Measurements from ENCODE around the gene KLHDC8A.
"Not testable (repeated sequence)": the region's sequence is repeated elsewhere in the genome, so short reads cannot be mapped to it uniquely, and the experiment has no call there.

Gene KLHDC8A

DNA sequence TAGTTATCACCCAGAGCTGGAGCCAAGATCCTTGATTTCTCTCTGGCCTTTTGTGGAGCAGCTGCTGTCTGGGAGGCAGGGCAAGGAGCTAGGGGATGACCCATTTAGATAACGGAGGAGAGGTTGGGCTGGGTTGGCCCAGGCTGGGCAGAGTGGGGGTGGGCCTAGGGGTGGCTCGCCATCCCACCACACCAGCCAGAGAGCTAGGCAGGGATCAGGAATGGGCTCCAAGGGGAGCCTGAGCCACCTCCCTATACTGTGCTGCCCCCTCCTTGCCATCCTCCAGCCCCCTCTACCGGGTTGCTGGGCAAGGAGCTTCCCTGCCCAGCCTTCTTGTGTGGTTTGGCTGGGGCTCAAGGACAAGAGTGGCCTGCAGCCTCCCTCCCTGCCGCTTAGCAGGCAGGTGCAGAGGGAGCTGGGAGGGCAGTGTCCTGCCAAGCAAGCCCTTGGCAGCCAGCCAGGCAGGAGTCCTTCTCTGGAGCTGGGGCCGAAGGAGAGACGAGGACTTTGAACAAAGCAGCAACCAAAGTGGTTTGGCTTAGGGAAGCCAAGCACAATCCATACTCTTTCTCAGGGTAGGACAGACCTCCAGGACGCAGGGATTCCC, 39.3 kb downstream of the KLHDC8A start:
- DNase-seq = peak; percentile 97

DNA sequence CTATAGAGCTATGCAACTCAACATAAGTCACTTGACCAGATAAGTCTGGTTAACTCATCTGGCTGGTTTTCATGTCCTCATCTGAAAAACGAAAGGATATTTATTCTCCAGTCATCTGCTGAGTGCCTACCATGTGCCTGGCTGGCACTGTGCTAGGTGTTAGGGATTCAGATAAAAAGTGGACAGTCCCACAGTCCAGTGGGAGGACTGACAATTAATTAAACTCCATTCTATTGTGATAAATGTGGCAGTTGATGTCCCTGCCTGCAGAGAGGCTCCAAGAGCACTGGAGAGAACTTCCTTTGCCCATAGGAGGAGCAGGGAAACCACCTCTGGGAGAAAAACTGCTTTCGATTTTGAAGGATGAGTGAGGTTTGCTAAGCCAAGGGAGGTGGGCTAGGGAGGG, 40.6 kb downstream of the KLHDC8A start:
- DNase-seq = peak; percentile 47

DNA sequence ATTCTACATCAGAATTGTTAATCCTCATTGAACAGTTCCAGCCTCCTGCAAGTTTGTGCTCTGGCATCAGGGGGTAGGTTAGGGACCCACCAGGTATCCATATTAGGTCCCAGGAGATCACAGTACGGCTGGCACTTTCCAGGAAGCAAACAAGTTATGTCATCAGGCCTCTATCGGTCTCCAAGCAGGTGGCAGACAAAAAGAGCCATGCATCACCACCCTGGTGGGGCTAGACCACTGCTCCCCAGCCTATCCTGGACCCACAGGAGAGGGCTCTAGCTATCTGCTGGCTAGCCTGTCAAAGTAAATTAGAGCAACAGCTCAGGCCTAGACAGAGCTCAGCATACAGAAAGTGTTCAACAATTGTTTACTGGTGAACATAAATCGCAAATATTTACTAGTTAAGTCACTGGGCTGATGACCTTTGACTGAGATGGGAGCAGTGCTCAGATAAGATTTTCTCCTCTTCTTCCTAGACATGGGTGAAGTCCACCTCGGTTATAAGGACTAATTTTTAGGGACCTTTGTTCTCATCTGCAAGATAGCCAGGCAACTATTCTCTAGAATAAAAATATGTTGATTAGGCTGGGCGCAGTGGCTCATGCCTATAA, 41.6 kb downstream of the KLHDC8A start:
- no peak for DNase-seq

DNA sequence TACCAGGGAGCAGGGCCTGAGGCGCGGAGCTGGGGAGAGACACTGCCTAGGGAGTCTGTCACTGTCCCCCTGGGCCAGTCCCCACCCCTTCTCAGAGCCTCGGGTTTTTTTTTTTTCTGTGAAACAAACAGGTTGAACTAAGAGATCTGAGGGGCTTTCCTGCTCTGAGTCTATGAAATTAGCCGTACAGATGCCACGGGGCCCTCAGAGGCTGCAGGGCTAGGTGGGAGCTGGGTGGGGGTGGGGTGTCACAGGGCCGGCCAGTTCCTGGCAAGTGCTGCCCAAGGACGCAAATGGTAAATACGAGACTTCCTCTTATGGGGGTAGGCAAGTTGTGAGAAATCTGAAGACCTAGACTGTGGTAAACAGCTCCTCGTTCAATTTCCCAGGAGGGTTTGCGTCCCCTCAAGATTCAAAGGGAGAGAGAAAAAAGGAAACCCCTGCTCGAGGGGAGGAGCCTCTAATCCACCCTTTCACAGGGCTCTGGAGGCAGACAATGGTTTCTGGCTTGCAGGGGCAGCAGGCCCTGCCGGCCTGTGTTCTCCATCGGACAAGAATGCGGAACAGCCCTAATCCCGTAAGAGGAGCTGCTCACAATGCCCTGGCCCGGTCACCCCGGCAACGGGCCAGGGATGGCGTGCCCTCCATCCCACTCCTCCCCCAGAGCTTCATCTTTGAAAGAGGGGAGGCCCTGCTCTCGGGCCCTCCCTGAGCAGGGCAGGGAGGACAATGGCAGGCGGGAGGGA, 43.0 kb downstream of the KLHDC8A start:
- peak; percentile 95 for DNase-seq

DNA sequence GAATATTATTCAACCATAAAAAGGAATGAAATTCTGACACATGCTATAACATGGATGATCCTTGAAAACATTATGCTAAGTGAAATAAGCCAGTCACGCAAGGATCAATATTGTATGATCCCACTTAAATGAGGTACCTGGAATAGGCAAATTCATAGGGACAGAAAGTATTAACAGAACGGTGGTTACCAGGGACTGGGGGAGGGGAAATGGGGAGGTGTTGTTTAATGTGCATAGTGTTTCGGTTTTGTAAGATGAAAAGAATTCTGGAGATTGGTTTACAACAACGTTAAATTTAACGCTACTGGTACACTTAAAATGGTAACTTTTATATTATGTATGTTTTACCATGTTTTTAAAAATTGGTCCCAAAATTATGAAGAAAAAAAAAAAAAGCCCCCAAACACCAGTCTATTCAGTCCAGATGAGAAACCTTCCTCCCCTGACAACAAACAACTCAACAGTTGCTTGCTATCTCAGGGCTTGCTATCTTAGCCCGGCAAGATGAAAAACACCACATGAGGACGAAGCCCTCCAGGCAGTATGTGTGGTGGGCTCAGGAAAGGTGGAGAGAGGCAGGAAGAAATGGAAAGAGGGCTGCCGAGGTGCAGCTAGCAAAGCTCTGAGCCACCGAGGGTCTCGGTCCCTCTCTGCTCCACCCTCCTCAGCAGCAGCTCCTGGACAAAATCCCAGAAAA, 43.7 kb downstream of the KLHDC8A start:
- no peak for DNase-seq

DNA sequence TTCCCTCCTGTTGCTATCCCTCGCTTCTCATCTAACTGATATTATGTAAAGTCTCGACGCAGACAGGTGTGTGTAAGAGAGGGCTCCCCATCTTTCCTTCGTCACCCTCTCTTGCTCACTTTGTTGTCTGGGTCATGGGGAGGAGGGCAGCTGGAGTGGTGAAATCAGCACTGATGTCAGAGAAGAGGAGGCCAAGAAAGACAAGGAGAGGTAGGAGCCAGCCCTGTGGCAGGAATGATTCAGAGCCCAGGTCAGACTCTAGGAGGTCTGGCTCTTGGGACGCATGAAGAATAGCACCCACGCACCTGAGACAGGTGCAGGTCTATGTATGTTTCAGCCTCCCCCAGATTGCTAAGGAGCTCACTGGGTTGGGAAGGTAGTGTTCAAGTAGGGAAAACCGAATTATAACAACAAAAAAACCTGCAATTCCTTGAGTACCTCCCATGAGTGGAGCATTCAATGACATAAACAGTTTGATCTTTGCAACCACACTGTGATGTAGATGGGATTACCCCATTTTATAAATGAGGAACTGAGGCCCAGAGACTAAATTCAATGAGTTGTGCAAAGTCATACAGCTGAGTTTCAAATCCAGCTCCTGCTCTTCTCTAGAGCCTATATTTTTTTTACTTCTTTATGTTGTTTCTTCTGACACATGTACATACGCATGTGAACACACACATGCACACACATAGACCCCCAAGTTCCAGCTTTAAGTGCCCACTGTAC, 45.6 kb downstream of the KLHDC8A start:
- DNase-seq = no peak

DNA sequence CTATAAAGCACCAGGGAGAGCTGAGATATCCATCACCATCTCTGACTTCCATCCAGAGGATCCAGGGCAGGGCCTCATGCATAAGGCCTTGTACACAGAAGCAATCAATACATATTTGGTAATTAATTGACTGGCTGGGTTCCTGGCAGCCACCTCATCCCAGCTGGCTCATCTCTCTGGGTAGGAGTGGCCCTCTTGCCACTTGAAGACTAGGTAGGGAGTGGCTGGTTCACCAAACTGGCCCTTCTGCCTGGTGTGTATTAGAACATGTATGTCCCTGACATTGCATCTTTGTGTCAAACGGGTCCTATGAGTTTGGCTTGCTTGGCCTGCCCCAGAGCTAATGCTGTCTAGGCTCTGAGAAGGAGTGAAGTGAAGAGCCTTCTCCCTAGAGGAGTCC, 47.0 kb downstream of the KLHDC8A start:
- DNase-seq = no peak

DNA sequence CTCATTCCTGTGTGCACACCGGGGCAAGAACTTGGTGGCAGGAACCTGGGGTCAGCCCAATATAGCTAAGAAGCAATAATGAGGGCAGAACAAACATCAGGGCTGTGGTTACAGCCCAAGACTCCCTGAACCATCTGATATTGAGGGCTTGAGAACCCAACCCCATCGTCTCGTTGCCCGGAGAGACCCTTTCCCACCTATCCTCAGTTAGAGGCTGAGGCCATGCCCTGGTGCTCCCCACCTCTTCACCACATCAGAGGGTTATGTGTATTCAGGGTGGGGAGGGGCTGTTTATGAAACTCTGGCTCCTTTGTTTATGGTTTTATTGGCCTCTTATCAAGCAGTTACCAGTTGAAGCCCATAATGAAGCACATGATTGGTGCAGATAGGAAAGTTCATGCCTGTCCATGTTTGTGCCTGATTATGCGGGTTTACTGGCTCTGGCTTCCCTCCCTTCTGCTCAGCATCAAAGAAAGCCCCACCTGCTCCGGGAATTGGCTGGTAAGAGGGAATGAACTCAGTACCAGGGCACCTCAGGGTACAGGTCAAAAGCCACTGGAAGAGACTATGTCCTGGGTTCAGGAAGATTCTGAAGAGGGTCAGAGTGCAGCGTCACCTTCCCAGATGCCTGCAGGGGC, 49.7 kb downstream of the KLHDC8A start:
- no peak for DNase-seq

DNA sequence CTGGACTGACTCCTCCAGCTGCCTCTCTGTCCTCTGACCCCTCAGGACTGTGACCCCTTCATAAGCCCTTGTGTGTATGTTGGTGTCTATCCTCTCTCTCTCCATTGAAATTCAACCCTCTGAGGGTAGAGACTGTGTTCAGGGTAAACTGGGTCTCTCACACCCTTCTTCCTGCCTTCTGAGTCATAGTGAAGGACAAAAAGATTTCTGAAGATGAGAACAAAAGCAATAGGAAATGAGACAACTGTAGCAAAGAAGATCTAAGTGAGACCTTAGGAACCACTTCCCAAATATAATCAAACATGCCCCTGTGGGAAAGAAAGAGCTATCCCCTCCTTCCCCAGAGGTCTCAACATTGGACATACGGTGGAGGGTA, 52.0 kb downstream of the KLHDC8A start:
- DNase-seq = no peak

DNA sequence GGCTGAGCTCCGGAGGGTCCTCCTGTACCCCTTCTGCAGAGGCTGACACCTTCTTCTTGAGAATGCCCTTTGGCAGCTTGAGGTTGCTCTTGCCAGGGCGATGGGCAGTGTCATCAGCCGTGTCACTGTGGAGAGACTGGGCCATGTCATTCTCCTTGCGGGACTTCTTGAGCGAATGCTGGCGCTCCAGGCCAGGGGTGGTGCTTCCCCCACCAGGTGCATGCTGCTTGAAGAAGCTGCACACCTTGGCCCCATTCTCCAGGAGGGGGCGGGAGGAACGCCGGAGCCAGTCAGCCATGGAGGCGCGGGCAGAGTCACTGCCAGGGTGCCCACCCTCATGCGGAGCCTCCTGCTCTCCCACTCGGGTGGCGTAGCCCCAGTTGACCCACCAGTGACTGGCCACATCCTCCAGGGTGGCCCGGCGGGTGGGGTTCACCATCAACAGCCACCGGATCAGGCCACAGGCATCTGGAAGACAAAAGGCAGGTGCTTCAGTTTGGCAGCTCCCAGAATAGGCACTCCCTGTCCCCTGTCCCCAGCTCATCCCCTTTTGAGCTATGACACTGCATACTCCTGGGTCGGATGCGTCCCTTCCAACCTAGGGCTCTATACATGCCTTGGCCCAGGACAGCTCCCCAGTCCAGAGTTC, 52.6 kb downstream of the KLHDC8A start:
- no peak for DNase-seq

DNA sequence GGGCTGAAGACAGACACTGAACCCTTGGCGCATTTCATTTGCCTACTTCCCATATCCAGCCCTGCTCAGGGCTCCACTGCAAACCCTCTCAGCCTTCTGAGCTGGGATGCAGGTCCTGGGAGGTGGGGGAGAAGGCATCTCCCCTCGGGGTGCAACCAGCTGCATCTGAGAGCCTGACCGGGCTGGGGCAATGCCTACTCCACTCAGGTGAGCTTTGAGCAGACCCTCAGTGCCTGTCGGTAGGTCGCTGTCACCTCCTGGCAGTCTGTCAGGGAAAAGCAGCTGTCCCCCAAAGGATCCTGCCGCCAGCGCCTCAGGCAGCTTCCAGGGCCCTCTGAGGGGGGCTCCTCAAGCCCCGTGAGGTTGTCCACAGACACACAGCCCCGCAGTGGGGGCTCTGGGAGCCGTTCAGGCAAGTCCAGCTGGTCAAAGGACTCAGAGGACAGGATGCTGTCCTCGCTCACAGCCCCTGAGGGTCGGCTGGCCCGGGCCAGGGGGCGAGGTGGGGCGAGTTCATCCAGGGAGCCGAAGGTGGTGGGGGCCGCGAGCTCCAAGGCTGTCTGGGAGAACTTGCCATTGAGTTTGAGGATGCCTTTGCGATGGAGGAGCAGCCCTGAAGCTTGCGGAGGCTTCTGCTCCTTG, 53.4 kb downstream of the KLHDC8A start:
- no peak for DNase-seq

DNA sequence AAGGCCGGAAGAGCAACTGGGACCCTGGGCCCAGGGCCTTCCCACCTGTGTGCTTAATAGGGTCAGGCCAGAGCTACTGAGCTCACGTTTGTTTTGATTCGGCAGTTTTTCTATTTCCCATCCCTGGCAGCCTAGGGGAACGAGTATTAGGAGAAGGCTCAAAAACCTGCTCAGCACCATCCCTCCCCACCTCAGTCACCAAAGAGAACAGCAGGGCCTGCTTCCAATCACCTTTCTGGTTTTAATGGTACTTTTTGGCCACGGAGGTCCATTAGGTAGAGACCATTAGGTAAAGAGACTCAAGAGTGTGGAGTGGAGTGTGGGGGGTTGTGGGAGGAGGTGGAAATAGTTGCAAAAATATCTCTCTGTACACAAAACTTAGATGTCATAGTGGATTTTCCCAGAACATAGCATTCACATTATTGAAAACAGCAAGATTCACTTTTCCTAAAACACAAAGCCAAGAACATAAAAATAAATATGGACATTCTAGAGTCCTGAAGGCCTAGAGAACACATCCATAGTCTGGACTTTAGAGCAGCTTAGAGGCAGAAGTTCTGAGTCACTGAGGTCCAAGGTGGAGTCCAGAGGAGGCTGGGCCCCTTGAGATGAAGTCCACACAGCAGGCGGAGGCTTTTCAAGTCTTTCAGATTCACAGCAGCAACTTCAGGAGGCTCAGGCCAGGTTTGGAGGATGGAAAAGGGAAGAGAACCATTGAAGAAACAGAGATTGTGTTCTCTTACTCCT, 54.7 kb downstream of the KLHDC8A start:
- DNase-seq = no peak

DNA sequence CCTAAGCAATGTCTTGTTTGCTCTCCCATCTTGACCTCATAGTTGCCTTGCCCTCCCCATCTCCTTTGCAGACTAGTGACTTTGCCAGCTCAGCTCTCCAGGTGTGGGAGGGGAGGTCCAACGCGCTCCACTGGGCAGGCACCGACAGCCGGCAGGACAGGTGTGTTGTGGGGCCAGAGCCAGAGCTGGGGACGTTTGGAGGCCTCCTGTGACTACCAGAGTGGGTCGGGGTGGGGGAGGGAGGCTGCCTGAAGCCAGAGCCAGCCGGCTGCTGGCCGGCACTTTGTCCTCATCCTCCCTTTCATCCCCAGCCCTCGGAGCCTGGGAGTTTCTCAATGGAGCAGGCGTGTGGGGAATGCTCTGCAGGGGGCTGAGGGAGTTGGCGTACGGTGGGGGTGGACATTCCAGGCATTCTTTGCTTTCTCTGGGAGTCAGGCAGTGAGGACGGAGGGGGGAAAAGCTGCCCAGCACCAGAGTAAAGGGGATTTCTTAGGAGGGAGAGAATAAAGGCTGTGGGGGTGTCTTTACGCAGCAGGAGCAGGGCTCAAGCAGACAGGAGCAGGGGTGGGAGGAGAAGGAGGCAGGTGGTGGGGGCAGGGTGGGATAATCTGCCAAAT, 55.4 kb downstream of the KLHDC8A start:
- DNase-seq = peak; percentile 90

DNA sequence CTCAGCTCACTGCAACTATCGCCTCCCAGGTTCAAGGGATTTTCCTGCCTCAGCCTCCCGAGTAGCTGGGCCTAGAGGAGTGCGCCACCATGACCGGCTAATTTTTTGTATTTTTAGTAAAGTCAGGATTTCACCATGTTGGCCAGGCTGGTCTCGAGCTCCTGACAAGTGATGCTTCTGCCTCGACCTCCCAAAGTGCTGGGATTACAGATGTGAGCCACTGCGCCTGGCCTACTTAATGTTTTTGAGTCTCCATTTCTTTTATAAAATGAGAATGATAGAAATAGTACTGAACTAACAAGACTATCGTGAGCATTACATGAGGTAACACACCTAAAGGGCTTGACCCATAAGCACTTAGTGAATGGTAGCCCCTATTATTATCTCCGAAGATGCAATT, 56.6 kb downstream of the KLHDC8A start:
- DNase-seq = no peak

DNA sequence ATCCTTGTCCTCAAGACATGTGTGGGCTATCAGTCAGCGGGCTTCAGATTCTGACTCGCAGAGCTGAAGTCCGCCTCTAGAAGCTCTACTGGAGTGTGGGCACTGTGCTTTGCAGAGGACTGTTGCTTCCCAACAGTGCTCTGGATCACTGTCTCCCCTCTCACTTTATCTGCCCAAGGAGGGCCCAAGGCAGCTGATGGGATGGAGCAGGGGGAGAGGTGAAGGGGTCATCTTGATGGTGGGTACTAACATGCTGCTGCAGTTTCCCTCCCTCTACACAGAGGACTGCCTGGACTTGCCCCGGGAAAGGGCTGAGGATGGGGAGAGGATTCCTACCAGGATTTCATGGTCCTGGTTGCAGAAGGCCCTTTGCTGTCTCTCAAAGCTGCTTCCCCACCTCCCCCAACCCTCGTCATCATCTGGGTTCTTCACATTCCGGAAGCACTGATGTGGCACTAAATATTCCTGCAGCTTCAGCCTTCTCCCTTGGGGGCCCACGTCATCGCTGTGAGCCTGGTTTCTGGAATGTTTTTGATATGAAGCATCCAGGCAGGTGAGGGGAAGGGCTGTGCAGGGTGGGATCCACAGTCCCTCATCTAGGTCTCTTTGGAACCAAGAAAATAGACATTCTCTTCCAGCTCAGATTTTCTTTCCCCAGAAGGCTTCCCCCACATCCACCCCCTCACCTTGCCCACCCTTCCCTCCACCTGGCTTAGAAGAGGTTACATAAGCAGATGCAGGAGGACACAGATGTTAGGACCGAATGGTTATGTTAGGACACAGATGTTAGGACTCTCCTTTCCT, 58.3 kb downstream of the KLHDC8A start:
- DNase-seq = peak; percentile 65

DNA sequence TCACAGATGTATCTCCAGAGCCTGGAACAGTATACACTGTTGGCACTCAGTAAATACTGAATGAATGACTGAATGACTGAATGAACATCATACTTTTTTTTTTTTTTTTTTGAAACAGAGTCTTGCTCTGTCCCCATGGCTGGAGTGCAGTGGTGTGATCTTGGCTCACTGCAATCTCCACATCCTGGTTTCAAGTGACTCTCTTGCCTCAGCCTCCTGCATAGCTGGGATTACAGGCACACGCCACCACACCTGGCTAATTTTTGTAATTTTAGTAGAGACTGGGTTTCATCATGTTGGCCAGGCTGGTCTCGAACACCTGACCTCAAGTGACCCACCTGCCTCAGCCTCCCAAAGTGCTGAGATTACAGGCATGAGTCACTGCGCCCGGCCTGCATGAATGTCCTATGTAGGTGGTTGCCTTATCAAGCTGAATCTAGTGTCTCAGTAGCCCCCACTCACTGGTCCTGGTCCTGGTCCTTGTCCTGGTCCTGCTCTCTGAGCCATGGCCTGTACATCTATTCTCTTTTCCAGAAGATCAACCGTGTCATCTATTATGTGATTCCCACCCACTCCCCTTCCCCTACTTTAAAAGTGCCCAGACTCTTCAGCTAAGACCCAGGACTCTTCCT, 59.1 kb downstream of the KLHDC8A start:
- not testable (repeated sequence) for DNase-seq

DNA sequence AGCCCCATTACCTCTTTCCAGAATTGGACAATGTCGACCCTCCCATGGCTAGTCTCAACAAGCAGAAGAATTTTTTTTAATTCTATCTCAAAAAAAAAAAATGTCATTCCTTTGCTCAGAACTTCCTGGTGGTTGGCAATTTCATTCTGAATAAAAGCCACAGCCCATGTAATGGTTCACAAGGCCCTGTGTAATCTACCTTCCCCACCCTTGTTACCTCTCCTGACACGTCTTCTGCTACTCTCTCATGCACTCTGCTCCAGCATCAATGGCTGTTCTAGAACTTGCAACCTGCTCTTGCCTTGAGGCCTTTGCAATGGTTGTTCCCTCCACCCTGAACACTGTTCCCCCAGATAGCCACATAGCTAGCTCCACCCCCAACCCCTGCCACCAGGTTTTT, 60.6 kb downstream of the KLHDC8A start:
- DNase-seq = no peak

DNA sequence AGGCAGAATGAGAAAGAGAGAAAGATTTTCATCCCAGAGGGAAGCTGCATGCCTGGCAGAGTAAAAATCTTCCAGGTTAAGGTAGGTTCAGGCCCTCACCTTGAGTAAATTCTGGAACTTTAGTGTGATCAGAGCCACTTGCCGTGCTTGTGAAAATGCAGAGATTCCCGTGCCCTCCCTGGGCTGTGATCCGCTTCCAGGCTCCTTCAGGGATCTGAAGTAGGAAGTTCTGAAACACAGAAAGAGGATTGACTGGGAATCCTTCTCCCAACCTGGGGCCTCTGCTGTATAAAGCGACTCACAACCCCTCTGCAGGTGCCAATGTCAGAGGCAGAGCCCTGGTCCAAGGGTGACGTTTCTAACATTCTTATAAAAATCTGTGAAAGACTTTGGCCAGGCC, 61.8 kb downstream of the KLHDC8A start:
- no peak for DNase-seq

Measured in DMS79 treated with DMSO at 0.1 percent for 48 hours (cell line).